Kidney tubule cell (primary cell): ENCODE results near the gene S100A12.
"Not testable (repeated sequence)": the region's sequence is repeated elsewhere in the genome, so short reads cannot be mapped to it uniquely, and the experiment has no call there.

Experiments
- DNase-seq: peaks from one replicate; pipeline ENCODE4 v3.0.0-alpha.2; 2018; ENCODE audit warnings: low spot score

The S100A12 gene

DNA sequence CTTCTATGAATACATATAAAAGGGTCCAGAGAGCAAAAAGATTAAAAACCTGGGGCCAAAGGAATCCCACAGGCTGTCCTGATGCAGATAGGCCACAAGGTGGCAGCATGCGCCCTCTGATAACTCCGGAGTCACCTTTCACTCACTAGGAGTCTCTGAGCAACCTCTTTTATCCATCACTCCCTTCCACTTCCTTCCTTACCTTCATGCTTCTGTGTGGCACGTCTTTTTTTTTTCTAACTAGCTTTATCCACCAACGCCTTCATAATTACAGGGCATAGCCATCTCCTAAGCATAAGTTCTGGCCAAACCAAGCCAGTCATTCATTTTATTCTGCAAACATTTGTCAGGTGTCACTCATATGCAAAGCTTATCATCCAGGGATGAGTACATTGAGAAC lies 22.9 kb downstream of the S100A12 start:
- DNase-seq: peak; percentile 60

DNA sequence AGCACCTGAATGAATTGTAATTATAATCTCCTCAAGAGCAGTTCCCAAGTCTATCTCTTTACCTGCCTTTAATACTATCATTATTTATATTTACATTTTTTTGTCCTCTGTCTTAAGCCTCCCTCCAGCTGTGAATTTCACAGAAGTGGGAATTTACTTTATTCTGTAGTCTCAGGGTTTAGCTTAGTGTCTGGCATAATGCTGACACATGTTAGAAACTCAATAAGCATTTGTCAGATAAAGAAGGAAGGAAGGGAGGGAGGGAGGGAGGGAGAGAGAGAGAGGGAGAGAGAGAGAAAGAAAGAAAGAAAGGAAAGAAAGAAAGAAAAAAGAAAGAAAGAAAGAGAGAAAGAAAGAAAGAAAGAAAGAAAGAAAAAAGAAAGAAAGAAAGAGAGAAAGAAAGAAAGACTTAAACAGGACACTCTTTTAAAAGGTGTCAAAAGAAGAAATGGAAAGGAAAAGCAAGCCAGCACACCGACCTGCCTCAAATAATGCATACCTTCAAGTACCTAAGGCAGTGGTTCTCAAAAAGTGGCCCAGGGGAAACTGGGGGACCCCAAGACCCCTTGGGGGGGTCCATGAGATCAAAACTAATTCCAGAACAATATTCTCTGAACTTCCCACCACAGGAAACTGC lies 25.0 kb downstream of the S100A12 start:
- no peak for DNase-seq

DNA sequence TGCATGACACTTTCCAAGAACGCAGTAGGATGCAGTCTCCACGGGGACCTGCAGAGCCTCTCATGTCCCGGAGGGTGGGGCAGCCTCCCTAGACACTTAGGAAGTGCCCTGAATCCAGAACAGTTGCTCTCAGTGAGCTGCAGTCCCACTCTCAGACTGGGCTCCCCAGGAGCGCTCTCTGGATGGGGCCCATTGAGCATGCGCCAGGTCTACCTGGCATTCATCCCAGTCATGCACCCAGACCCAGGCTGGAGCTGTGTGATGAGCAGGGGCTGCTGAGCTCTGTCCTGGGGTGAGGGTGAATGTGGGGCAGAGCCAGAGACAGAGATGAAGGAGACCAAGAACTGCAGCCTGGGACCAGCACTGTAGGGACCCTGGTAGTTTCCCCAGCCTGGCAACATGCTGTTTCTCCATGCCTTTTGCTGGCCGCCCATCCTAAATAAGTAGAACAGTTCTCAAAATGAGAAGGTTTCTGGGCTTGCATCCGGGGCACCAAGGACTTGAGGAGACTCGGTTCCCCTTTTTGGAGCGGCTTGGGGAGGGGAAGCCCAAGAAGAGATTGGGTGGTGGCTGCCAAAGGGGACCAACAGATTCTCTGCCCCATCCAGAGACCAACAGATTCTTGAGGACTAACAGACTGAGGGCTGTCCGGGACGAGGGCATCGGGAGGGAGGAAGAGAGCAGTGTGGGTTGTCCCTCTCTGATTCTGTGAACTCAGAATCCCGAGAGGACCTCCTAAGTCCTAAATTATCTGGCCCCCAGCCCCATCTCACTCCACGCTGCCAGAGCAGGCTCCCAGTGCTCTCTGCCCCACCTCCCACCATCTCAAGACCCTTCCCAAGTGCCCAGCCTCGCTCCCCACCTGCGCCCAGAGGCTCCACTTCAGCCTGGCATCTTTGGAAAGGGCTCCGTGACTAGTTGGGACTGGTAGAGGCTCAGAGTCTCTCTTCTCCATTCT lies 25.8 kb downstream of the S100A12 start:
- DNase-seq: no peak

DNA sequence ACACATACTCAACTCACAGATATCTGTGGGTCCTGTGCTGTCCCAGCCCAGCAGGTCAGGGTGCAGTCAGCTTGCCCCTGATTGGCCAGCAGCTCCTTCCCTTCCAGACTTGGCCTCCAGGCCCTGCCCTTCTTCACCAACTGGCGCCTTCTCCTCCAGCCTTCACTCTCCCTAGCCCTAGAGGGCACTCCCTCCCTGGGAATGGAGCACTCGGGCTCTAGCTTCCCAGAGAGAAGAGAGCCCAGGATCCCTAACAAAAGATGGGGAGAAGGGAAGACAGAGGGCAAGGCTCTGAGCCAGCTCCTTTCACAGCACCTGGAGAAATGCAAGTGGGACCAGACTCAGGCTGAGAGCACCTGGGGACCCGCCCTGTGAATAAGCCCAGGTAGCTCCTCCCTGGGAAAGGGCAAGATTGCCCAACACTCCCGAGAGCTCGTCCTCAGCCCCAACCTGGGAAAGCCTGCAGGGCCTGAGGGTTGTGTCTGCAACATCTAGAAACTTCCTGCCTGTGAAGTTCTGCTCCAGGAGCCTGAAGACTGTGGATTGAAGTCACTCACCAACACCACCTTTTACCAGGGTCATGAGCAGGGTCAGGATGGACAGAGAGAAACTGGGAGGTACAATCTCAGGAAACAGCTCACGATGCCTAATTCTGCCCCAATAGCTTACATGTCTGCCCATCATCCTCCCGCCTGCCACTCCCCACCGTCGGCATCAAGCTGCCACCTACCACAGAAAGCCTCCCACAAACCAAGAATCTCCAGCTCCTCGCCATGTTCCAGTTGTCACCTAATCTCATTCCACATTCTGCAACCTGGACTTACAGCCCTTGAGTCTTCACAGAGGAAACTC lies 26.7 kb downstream of the S100A12 start, which contains the start of gene PGLYRP4:
PGLYRP4 (minus strand) TSS at position 331 of the 852 bp plus-strand sequence. CDS start 909 bp downstream, outside the sequence.
- no peak for DNase-seq

DNA sequence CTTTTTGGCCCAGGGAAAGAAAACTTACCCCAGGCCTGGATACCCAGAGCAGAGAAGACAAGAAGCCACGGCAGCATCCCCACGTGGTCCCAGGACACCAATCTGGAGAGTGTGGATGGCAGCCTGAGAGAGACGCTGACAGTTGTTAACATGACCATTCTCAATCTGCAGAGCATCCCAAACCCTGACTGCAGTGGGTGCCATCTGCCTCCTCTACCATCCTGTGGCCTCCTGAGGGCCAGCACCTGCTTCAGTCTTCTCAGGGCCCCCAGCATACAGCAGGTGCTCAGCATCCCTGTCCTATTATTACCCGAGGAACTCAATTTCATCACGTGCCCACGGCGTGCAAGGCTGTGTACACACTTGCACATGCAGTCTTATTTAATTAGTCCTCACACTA lies 27.6 kb downstream of the S100A12 start:
- DNase-seq: no peak

DNA sequence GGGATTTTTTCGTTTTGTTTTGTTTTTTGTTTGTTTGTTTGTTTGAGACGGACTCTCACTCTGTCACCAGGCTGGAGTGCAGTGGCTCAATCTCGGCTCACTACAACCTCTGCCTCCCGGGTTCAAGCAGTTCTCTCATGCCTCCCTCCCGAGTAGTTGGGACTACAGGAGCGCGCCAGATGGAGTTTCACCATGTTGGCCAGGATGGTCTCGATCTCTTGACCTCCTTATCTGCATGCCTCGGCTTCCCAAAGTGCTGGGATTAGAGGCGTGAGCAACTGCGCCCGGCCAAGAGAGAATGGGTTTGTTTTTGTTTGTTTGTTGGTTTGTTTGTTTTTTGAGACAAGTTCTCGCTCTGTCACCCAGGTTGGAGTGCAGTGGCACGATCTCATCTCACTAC lies 28.4 kb downstream of the S100A12 start:
- not testable (repeated sequence) for DNase-seq

DNA sequence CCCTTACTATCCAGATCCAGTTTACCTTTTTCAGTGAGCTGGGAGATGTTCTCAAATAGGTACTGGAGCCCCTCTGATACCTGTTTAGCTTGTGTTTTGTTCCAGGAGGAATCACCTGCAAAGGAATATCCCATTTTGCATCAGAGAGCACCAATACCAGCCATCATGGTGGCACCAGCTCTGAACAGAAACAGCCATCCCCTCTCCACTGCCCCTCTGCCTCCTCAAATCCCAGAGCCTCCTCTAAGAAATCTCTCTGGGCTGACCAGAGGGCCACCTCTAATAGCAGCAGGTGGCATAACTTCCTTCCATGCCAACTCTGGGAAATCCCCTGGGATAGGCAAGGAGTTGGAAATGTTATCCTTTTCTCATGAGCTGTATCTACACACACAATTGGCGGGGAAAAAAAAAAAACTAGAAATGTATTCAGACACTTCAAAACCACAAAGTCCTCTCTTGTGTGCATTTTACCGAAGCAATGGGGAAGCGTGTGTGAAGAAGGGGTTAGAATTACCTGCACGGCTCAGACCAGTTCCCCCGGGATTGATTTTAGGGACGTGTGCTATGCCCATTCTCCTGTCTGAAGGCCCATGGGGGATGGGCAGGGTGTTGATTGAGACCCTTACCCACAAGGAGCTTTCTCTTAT lies 29.2 kb downstream of the S100A12 start:
- no peak for DNase-seq

DNA sequence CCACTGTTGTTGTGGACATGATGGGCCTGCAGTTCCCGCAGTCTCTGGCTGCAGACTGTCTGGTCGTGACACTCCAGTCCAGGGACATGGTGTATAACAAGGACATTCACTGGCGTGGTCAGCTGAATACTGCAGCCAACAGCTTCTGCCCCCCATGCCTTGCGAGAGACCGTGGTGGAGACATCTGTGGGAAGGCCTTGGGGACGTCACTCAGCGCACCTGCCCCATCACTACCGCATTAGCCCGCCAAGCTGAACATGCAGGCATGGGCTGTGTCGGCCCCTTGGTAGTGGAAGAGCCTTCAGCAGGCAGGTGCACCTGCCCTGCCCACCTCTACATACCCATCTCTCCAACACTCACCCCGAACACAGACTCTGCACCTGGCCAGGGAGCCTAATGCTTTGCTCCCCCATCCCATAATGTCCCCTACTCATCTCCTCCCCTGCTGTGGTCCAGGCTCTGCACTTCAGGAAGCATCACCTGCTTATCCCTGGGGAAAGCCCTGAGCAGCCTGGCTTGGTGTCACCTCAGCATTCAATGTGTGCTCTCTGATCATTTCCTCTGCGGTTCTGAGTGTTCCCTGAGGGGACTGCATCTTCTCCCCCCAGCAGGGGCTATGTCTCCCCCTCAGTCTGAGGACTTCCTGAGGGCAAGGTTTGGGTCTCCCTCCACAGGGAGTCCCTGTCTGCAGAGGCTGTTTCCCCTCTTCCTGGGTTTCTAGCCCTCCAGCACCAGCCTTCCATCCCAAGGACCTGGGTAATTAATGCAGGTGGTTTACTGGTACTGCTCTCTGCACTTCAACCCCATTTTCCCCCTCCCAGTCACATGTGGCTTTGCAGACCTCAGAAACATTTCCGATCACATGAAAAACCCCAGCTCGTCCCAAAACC lies 30.0 kb downstream of the S100A12 start:
- no peak for DNase-seq

DNA sequence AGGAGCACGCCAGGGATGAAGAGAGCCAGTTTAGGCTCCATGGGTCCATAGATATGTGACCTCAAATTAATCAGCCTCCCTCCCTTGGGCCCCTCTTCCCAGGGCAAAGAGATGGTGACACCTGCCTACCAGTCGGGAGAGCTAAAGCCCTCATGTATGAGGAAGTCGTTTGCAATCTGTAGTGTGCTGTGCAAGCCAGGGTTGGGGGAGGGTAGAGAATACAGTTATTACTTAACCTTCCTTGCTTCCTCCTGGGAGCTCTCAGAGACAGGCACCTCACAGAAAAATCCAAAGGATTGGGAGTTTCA lies 30.7 kb downstream of the S100A12 start:
- DNase-seq: peak; percentile 17

DNA sequence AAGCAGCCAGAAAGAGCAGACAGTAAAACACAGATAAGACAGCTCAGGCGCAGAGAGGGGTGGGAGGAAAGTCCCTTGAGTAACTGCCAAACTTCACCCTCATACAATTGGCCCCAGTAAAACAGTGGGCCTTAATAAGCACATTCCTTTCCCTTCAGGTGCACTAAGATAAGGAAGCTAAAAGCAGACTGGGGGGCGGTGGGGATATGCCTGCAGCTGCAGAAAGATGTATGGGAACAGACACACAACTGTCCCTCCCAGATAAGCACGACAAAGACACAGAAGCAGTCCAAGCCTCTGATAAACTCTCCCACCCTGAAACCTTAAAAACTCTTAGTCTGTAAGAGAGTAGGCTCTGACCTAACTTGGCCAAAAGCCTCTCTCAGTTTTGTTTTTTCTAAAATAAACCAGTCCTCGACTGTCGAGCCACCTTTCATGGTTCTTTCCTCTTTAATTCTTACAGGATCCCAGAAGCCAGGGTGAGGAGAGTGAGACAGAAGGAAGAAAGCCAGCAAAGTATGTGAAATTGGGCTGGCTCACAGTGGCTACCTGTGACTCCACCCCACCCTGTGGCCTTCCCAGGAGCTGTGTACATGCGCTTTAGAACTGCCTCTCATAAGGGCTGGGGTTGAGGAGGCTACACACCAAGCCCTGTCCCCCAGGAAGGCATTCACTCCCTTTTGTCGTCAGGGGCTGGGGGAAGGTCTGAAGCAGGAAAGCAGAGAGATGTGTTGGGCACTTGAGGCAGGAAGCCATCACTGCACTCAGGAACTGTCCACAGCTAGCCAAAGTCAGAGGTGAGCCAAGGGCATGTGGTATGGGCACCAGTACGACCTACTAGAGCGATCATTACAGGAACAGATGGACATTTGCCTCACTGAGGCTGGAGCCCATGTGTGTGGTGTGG lies 31.4 kb downstream of the S100A12 start:
- DNase-seq: no peak

DNA sequence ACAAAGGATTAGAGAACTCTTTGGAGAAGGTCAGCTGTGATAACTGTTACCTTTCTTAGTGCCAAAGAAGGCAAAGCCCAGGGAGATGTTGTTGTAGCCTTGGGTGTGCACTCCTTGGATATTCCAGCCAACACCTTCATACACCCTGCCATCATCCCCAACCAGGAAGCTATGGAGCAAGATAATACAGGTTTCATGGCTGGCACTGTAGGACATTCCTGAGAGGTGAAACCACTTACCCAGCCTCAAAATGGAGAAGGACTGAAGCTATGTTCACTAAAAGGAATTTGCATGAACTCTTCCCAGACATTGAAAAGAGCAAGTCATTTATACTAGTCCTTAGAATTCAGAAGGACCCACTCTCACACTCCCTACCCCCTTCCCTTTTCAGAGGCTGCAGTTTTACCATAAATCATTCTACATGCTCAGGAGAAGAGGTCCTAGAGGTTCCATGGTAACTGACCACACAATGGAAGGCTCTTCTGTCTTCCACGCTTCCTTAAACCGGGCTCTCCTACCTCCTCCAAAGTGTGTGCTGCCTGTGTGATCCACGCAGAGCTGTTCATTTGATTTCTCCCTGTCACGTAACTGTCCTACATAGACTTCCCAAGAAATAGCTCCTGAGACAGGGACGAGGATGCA lies 32.3 kb downstream of the S100A12 start:
- peak; percentile 29 for DNase-seq

DNA sequence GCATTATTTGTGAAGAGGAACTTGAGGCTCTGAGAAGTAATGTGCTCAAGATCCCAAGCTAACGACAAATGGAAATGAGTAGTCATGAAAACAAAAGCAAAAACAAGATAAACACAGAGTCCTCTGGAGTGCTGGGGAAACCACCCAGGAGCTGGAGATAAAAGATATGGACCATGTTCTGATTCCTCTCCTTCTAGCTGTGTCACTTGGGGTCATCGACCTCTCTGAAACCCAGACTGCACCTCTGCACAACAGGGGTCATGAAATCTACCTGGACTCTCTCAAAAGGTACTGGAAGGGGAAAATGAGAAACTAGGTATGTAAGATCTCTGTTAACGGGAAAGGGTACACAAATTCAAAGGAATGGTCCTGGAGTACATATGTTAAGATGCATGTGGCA lies 33.2 kb downstream of the S100A12 start:
- DNase-seq: no peak

DNA sequence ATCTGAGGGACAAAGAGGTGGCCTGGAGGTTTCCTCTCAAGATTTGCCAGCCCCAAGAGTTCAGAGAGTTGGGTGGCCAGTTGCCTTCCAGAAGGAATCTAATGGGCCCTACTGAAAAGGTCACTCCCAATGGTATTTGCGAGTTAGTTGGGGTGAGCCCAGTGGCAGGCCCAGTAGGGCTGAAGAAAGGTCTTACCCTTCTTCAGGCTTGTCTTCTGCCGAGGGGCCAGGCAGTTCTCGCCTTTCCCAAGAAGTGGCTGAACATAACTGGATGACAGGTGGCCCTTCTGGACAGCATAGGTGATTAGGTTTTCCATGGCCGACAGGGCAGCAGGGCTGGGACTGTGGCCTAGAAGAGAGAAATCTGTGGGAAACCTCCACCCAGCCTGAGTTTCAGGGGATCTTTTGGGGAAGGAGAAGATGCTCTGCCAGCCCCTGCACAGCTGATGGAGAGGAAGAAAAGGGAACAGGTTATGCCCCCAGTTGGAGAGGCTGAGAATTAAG lies 33.9 kb downstream of the S100A12 start:
- no peak for DNase-seq

DNA sequence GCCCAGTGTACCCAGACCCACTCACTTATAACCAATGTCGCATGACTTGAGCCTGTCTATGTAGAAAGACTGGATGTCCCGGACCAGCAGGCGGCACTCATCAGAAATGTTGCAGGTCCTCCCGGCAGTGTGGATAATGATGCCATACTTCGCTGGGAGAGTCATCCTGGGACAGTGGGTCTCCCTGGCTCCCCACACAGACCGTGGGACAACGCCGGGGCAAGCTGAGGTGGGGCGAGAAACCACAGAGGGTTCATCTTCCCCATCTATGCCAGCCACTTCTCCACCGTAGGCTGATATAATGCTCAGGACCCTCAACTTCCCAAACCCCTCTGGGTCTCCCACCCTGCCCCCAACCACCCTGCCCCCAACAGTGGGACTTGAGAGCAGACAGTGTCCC lies 35.1 kb downstream of the S100A12 start:
- DNase-seq: no peak

DNA sequence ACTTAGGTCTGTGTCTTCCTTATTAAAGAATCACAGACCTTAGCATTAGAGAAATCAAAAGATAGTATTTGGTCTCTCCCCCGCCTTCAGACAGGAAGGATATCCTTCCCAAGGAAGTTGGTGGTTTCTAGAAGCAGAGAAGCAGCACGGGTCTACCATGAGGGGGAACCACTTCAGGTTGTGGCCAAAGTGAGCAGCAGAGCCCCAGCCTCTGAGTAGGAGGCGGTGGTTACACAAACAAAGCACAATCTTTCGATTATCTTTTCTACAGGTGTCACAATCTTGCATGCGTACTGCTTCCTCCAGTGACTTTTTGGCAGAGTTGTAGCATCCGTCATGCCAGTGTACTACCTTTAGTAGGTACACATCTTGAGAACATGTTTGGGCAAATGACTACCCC lies 35.6 kb downstream of the S100A12 start:
- no peak for DNase-seq

DNA sequence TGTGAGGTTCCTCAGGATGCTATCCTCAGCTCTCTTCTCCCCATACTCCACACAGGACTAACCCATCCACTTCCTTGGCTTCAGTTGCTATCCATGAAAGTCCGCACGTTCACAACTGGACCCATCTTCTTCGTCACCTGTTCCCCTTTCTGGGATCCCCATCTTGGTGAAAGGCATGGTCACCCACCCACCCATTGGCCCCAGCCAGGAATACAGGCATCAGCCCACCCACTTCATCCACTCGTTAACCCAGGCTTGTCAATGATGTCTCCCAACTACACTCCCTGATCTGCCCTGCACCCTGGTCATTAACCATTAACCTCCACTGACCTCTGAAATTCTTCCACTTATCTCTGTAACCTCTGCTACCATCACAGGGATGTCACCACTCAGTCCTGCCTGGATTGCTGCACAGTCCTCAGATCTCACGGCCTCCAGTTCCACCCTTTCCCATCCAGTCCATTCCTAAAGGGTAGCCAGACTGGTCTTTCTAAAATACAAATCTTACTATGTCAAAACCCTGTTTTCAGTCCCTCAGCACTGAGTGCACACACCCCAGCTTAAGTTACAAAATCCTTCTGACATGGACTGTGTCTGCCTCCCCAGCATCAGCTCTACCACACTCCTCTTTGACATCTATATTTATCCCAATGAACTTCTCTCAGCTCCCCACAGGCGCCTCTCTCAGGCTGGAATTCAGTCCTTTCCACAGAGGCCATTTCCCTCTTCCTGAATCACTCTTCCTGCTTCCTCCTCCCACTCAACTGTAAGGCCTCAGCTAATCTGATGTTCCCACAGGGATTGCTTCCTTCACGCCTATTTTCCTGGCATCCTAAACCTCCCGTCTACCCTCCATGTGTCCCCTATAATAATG lies 37.2 kb downstream of the S100A12 start:
- DNase-seq: no peak

DNA sequence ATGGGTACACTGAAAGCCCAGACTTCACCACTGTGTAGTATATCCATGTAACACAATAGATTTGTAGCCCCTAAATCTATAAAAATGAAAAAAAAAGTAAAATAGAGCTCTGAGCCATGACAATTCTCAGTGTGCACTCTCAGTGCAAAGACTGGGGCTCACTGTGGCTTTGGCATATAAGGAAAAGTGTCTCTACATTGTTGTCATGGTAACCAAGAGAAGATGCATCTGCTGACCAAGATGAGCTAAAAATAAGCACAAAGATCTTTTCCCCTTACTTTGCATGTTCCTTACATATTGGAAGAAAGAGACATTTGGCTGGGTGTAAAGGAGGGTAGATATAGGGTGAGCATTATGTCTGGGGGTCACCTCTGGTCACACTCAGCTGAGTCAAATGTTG lies 38.8 kb downstream of the S100A12 start:
- no peak for DNase-seq

DNA sequence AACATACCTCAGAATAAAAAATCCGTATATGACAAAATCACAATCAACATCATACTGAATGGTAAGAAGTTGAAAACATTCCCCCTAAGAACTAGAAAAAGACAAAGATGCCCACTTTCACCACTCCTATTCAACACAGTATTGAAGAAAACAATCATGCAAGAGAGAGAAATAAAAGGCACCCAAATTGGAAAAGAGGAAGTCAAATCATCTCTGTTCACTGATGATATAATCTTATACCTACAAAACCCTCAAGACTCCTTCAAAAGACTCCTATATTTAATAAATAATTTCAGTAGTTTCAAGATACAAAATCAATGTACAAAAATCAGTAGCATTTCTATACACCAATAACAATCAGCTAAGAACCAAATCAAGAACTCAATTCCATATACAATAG lies 41.5 kb downstream of the S100A12 start:
- no peak for DNase-seq
